HEK293 (cell line): ENCODE results near the gene ARMC3.

Experiments used
- CTCF ChIA-PET: fragments of 350-600 bp; formaldehyde crosslinking; extraction: SDS; loops from one replicate; lab custom pipeline; 2021; ENCODE audit warnings: antibody characterized with exemption; lab: Yijun Ruan, JAX
- POLR2A ChIA-PET: fragments of 300-600 bp; formaldehyde crosslinking; extraction: SDS; loops from one replicate; lab custom pipeline; 2020; ENCODE audit warnings: antibody characterized with exemption, inconsistent platforms; lab: Yijun Ruan, JAX
- H3K27ac ChIP-seq: fragments of 200-500 bp; sonication (Bioruptor generic); 2 replicates; pipeline ENCODE4 v1.5.1; 2014; ENCODE audit warnings: low read depth, low read length, control low read depth, inconsistent platforms; ENCODE audit errors: extremely low read depth
- H3K36me3 ChIP-seq, 2 experiments: fragments of 200-500 bp in 1 of 2; sonication (Bioruptor generic) in 1 of 2; 1 replicate in 1 of 2; 2 replicates in 1 of 2; pipeline ENCODE4 v1.5.1; 2014 to 2017; ENCODE audit warnings: inconsistent platforms in 2 of 2, low read length in 2 of 2; ENCODE audit not compliant: control insufficient read depth in 2 of 2, insufficient read depth in 1 of 2
- H3K4me1 ChIP-seq: fragments of 200-500 bp; sonication (Bioruptor generic); 2 replicates; pipeline ENCODE4 v1.5.1; 2014; ENCODE audit warnings: mild to moderate bottlenecking, low read length, inconsistent platforms; ENCODE audit not compliant: control insufficient read depth, insufficient read depth
- H3K4me3 ChIP-seq: 2 replicates; pipeline ENCODE4 v1.5.1; 2011; ENCODE audit warnings: low read depth, mild to moderate bottlenecking, control low read depth, low read length, moderate library complexity
- H3K9me3 ChIP-seq: fragments of 200-500 bp; sonication (Bioruptor generic); 2 replicates; pipeline ENCODE4 v1.5.1; 2014; ENCODE audit warnings: low read depth, low read length, inconsistent platforms; ENCODE audit not compliant: control insufficient read depth, insufficient read depth
- BCL11A ChIP-seq: fragments of 450-650 bp; formaldehyde crosslinking; IDR thresholded peaks from 2 replicates; pipeline ENCODE4 v1.5.1; 2016; ENCODE audit warnings: low read depth, missing biosample characterization, missing genetic modification characterization
- KLF10 ChIP-seq: fragments of 450-650 bp; IDR thresholded peaks from 2 replicates; pipeline ENCODE4 v1.5.1; 2018; ENCODE audit warnings: missing biosample characterization, mild to moderate bottlenecking, missing genetic modification characterization
- OSR2 ChIP-seq: fragments of 450-650 bp; formaldehyde crosslinking; IDR thresholded peaks from 2 replicates; pipeline ENCODE4 v1.5.1; 2016; ENCODE audit warnings: missing biosample characterization, missing genetic modification characterization
- SP7 ChIP-seq: fragments of 450-650 bp; formaldehyde crosslinking; IDR thresholded peaks from 2 replicates; pipeline ENCODE4 v1.5.1; 2016; ENCODE audit warnings: missing biosample characterization, missing genetic modification characterization
- WT1 ChIP-seq: fragments of 450-650 bp; formaldehyde crosslinking; IDR thresholded peaks from 2 replicates; pipeline ENCODE4 v1.5.1; 2016; ENCODE audit warnings: missing biosample characterization, missing genetic modification characterization
- YY1 ChIP-seq: fragments of 450-650 bp; formaldehyde crosslinking; IDR thresholded peaks from 2 replicates; pipeline ENCODE4 v1.5.1; 2018; ENCODE audit warnings: missing biosample characterization, missing genetic modification characterization
- ZBTB1 ChIP-seq: fragments of 450-650 bp; formaldehyde crosslinking; IDR thresholded peaks from 2 replicates; pipeline ENCODE4 v1.5.1; 2016; ENCODE audit warnings: missing biosample characterization, missing genetic modification characterization
- ZEB2 ChIP-seq: fragments of 450-650 bp; formaldehyde crosslinking; IDR thresholded peaks from 2 replicates; pipeline ENCODE4 v1.5.1; 2016; ENCODE audit warnings: missing biosample characterization, missing genetic modification characterization
- ZIC2 ChIP-seq: fragments of 450-650 bp; formaldehyde crosslinking; IDR thresholded peaks from 2 replicates; pipeline ENCODE4 v1.5.1; 2016; ENCODE audit warnings: missing biosample characterization, missing genetic modification characterization
- ZNF121 ChIP-seq: fragments of 450-650 bp; formaldehyde crosslinking; IDR thresholded peaks from 2 replicates; pipeline ENCODE4 v1.5.1; 2016; ENCODE audit warnings: missing biosample characterization, missing genetic modification characterization
- ZNF19 ChIP-seq: fragments of 450-650 bp; formaldehyde crosslinking; IDR thresholded peaks from 2 replicates; pipeline ENCODE4; 2016; ENCODE audit warnings: missing biosample characterization, missing genetic modification characterization, low read depth
- ZNF24 ChIP-seq: fragments of 450-650 bp; formaldehyde crosslinking; IDR thresholded peaks from 2 replicates; pipeline ENCODE4 v1.5.1; 2016; ENCODE audit warnings: missing biosample characterization, missing genetic modification characterization
- ZNF341 ChIP-seq: fragments of 450-650 bp; formaldehyde crosslinking; IDR thresholded peaks from 2 replicates; pipeline ENCODE4; 2016; ENCODE audit warnings: low read depth, missing biosample characterization, missing genetic modification characterization
- ZNF391 ChIP-seq: fragments of 450-650 bp; formaldehyde crosslinking; IDR thresholded peaks from 2 replicates; pipeline ENCODE4 v1.5.1; 2016; ENCODE audit warnings: low read depth, missing biosample characterization, missing genetic modification characterization, borderline replicate concordance
- ZNF394 ChIP-seq: fragments of 450-650 bp; formaldehyde crosslinking; IDR thresholded peaks from 2 replicates; pipeline ENCODE4 v1.5.1; 2016; ENCODE audit warnings: missing biosample characterization, missing genetic modification characterization, mild to moderate bottlenecking, moderate library complexity, borderline replicate concordance
- ZNF416 ChIP-seq: fragments of 450-650 bp; formaldehyde crosslinking; IDR thresholded peaks from 2 replicates; pipeline ENCODE4 v1.5.1; 2016; ENCODE audit warnings: missing biosample characterization, missing genetic modification characterization
- ZNF513 ChIP-seq: fragments of 450-650 bp; IDR thresholded peaks from 2 replicates; pipeline ENCODE4 v1.5.1; 2018; ENCODE audit warnings: missing biosample characterization, missing genetic modification characterization
- ZNF548 ChIP-seq: fragments of 450-650 bp; formaldehyde crosslinking; IDR thresholded peaks from 2 replicates; pipeline ENCODE4 v1.5.1; 2016; ENCODE audit warnings: missing biosample characterization, missing genetic modification characterization
- ZNF555 ChIP-seq: fragments of 450-650 bp; formaldehyde crosslinking; conservative IDR thresholded peaks from 2 replicates; pipeline ENCODE4 v1.5.1; 2017; ENCODE audit warnings: missing biosample characterization, mild to moderate bottlenecking, missing genetic modification characterization, inconsistent platforms
- ZNF596 ChIP-seq: fragments of 450-650 bp; IDR thresholded peaks from 2 replicates; pipeline ENCODE4 v1.5.0; 2018; ENCODE audit warnings: missing biosample characterization, mild to moderate bottlenecking, missing genetic modification characterization, moderate library complexity
- ZNF629 ChIP-seq: fragments of 450-650 bp; formaldehyde crosslinking; IDR thresholded peaks from 2 replicates; pipeline ENCODE4 v1.5.1; 2017; ENCODE audit warnings: missing biosample characterization, missing genetic modification characterization
- ZNF747 ChIP-seq: fragments of 450-650 bp; formaldehyde crosslinking; IDR thresholded peaks from 2 replicates; pipeline ENCODE4 v1.5.1; 2016; ENCODE audit warnings: missing biosample characterization, missing genetic modification characterization
- ZNF843 ChIP-seq: fragments of 450-650 bp; formaldehyde crosslinking; IDR thresholded peaks from 2 replicates; pipeline ENCODE4 v1.5.1; 2016; ENCODE audit warnings: missing biosample characterization, missing genetic modification characterization
- ZSCAN23 ChIP-seq: fragments of 450-650 bp; formaldehyde crosslinking; IDR thresholded peaks from 2 replicates; pipeline ENCODE4 v1.5.1; 2016; ENCODE audit warnings: missing biosample characterization, missing genetic modification characterization
- ZXDB ChIP-seq: fragments of 450-650 bp; formaldehyde crosslinking; IDR thresholded peaks from 2 replicates; pipeline ENCODE4 v1.5.1; 2016; ENCODE audit warnings: missing biosample characterization, missing genetic modification characterization
- TF ChIP-seq, protein P1 (sequence below): fragments of 450-650 bp; formaldehyde crosslinking; IDR thresholded peaks from 2 replicates; pipeline ENCODE4 v1.5.1; 2016; ENCODE audit warnings: missing biosample characterization, missing genetic modification characterization
- TF ChIP-seq, protein P2 (sequence below): fragments of 450-650 bp; formaldehyde crosslinking; IDR thresholded peaks from 2 replicates; pipeline ENCODE4 v1.5.1; 2016; ENCODE audit warnings: missing biosample characterization, missing genetic modification characterization
- TF ChIP-seq, protein P3 (sequence below): fragments of 450-650 bp; IDR thresholded peaks from 2 replicates; pipeline ENCODE4 v1.5.1; 2018; ENCODE audit warnings: missing biosample characterization, mild to moderate bottlenecking, missing genetic modification characterization

Gene ARMC3

DNA sequence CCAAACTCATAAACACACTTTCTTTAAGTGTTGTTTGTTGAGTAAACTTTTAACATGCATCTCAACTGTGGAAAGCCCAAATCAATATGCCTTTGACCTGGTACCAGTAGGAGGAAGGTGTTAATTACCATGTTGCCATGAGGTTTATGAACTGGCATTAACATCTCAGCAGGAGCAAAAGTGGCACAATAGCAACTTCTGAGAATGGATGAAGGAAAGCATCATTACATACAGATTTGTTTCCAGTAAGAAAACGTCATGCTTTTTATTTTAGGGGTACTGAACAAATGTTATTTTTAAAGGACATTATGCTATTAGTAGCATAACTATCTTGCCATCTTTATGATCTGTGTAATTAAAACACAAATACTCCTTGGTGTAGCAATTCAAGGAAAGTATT lies 51.1 kb downstream of the ARMC3 start (continued):
- TF ChIP-seq ZBTB1 (tag by site-specific recombination) (no peak), YY1 (tag by site-specific recombination) (0 out of 2 replicates have a peak, but pooled peaks have one; percentile 39), ZNF391 (tag by site-specific recombination) (no peak), BCL11A (peak; percentile 48; the same call in 1 of the 2 replicates), ZNF394 (tag by site-specific recombination) (peak; percentile 53; the same call in 1 of the 2 replicates), SP7 (tag by site-specific recombination) (peak; percentile 98), OSR2 (tag by site-specific recombination) (peak; percentile 97), ZNF629 (tag by site-specific recombination) (peak; percentile 69), KLF10 (0 out of 2 replicates have a peak, but pooled peaks have one; percentile 36), ZSCAN23 (tag by site-specific recombination) (no peak; the same call in 1 of the 2 replicates), ZNF596 (tag by site-specific recombination) (peak; percentile 32; the same call in 1 of the 2 replicates), WT1 (tag by site-specific recombination) (peak; percentile 93), ZIC2 (tag by site-specific recombination) (peak; percentile 74), ZNF24 (tag by site-specific recombination) (0 out of 2 replicates have a peak, but pooled peaks have one; percentile 31)
- TF ChIP-seq, protein P1, sequence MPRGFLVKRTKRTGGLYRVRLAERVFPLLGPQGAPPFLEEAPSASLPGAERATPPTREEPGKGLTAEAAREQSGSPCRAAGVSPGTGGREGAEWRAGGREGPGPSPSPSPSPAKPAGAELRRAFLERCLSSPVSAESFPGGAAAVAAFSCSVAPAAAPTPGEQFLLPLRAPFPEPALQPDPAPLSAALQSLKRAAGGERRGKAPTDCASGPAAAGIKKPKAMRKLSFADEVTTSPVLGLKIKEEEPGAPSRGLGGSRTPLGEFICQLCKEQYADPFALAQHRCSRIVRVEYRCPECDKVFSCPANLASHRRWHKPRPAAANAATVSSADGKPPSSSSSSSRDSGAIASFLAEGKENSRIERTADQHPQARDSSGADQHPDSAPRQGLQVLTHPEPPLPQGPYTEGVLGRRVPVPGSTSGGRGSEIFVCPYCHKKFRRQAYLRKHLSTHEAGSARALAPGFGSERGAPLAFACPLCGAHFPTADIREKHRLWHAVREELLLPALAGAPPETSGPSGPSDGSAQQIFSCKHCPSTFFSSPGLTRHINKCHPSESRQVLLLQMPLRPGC (tag by site-specific recombination) = peak; percentile 45; the same call in 1 of the 2 replicates
- TF ChIP-seq, protein P2, sequence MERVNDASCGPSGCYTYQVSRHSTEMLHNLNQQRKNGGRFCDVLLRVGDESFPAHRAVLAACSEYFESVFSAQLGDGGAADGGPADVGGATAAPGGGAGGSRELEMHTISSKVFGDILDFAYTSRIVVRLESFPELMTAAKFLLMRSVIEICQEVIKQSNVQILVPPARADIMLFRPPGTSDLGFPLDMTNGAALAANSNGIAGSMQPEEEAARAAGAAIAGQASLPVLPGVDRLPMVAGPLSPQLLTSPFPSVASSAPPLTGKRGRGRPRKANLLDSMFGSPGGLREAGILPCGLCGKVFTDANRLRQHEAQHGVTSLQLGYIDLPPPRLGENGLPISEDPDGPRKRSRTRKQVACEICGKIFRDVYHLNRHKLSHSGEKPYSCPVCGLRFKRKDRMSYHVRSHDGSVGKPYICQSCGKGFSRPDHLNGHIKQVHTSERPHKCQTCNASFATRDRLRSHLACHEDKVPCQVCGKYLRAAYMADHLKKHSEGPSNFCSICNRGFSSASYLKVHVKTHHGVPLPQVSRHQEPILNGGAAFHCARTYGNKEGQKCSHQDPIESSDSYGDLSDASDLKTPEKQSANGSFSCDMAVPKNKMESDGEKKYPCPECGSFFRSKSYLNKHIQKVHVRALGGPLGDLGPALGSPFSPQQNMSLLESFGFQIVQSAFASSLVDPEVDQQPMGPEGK (tag by site-specific recombination) = no peak

GRCh38 chr10:22980822-22981221 lies 53.0 kb downstream of the ARMC3 start:
- POLR2A ChIA-PET = no interaction called here
- no peak for TF ChIP-seq ZNF513 (tag by site-specific recombination)
- no peak for TF ChIP-seq ZNF416 (tag by site-specific recombination)
- TF ChIP-seq ZXDB (tag by site-specific recombination) = no peak
- TF ChIP-seq, protein P3, sequence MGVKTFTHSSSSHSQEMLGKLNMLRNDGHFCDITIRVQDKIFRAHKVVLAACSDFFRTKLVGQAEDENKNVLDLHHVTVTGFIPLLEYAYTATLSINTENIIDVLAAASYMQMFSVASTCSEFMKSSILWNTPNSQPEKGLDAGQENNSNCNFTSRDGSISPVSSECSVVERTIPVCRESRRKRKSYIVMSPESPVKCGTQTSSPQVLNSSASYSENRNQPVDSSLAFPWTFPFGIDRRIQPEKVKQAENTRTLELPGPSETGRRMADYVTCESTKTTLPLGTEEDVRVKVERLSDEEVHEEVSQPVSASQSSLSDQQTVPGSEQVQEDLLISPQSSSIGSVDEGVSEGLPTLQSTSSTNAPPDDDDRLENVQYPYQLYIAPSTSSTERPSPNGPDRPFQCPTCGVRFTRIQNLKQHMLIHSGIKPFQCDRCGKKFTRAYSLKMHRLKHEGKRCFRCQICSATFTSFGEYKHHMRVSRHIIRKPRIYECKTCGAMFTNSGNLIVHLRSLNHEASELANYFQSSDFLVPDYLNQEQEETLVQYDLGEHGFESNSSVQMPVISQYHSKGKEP (tag by site-specific recombination) = no peak
- TF ChIP-seq ZNF555 = no peak
- no peak for TF ChIP-seq ZNF843 (tag by site-specific recombination)
- TF ChIP-seq, protein P2 (tag by site-specific recombination) = no peak
- TF ChIP-seq ZNF548 (tag by site-specific recombination) = no peak
- no peak for TF ChIP-seq ZEB2 (tag by site-specific recombination)
- no peak for TF ChIP-seq ZNF121 (tag by site-specific recombination)
- TF ChIP-seq ZNF341 (tag by site-specific recombination) = no peak
- TF ChIP-seq ZNF19 (tag by site-specific recombination) = no peak
- no peak for TF ChIP-seq YY1 (tag by site-specific recombination)
- no peak for TF ChIP-seq ZNF747 (tag by site-specific recombination)

More at GRCh38 chr10:22980822-22981221, 53.0 kb downstream of the ARMC3 start:
- no peak overlapping the region for H3K27ac ChIP-seq
- H3K4me1 ChIP-seq = no peaks in the 10 kb centered on the region; the same call in 1 of the 2 replicates
- no peaks in the 10 kb centered on the region for H3K36me3 ChIP-seq
- no peaks in the 10 kb centered on the region for H3K9me3 ChIP-seq
- H3K4me3 ChIP-seq = no peak overlapping the region
- CTCF ChIA-PET = interaction anchor here (0.6 to 2.2 kb wide), 4 partner anchors 8 to 389 kb away, joined by 3 to 6 read pairs (median 4); no protein-coding TSS in a partner anchor
